ENCODE data around the gene RYR3.

- TF ChIP-seq CTCF (optimal IDR thresholded peaks at IDR 0.05 in 1 of 3, IDR thresholded peaks at IDR 0.05 in 1 of 3, conservative IDR thresholded peaks at IDR 0.05 in 1 of 3; ENCODE audit: extremely low read depth in 1 of 3, insufficient read depth in 2 of 3, low read length in 3 of 3) = peak in 2 of 3 experiments; percentile 8 to 24
- TF ChIP-seq EZH2 (IDR thresholded peaks at IDR 0.05; ENCODE audit: low read length) = no peak
Observed at GRCh38 chr15:33699691-33700447, 389.1 kb downstream of the RYR3 start.
